ENCODE results near the gene BICC1. TPM values are rescaled to one million over a fixed set of nuclear protein-coding genes. Genes with fewer than 3 reads are reported as not detected.
A peak's percentile ranks its signal among the peaks of the same experiment; 100 is the strongest.

The BICC1 gene
- total RNA-seq, 4 donors from 2014 or later: 4.7 to 29.7 (median 18.0) TPM

- TF ChIP-seq CTCF (IDR thresholded peaks at IDR 0.05 in 4 of 5, conservative IDR thresholded peaks at IDR 0.05 in 1 of 5) (no peak), POLR2A (IDR thresholded peaks at IDR 0.05) (no peak)
- Histone ChIP-seq H3K4me1 (peaks cover 0 to 18% of the 10 kb centered on the region in 2 donors), H3K36me3 (no peaks in the 10 kb centered on the region), H3K4me3 (no peak overlapping the region), H3K27ac (no peak overlapping the region), H3K9me3 (no peaks in the 10 kb centered on the region), H3K27me3 (no peaks in the 10 kb centered on the region)
- intact Hi-C loops (cut with DNase I; ENCODE audit: low total_unique reads): no loop called here
- DNase-seq (no peak), ATAC-seq (no peak)
- in situ Hi-C loops (cut with MboI; ENCODE audit: low sequenced_read_pairs in 4 of 4): no loop called here
Observed at GRCh38 chr10:58724781-58725180, 212.1 kb downstream of the BICC1 start.

GRCh38 chr10:58725901-58726300 is 213.2 kb downstream of the BICC1 start:
- no peaks in the 10 kb centered on the region for H3K36me3 ChIP-seq
- TF ChIP-seq POLR2A (IDR thresholded peaks at IDR 0.05) (no peak), CTCF (IDR thresholded peaks at IDR 0.05 in 4 of 5, conservative IDR thresholded peaks at IDR 0.05 in 1 of 5) (no peak)
- no peaks in the 10 kb centered on the region for H3K9me3 ChIP-seq
- no peak overlapping the region for H3K27ac ChIP-seq
- intact Hi-C loops (cut with DNase I; ENCODE audit: low total_unique reads) (no loop called here), in situ Hi-C loops (cut with MboI; ENCODE audit: low sequenced_read_pairs in 4 of 4) (no loop called here)
- no peaks in the 10 kb centered on the region for H3K27me3 ChIP-seq
- H3K4me3 ChIP-seq: no peak overlapping the region
- DNase-seq: no peak
- no peak for ATAC-seq
- peaks cover 0 to 7% of the 10 kb centered on the region in 2 donors for H3K4me1 ChIP-seq

- H3K36me3 ChIP-seq: no peaks in the 10 kb centered on the region
- H3K27ac ChIP-seq: no peak overlapping the region
- no peak for DNase-seq
- no peak overlapping the region for H3K4me3 ChIP-seq
- ATAC-seq: no peak
- no peaks in the 10 kb centered on the region for H3K27me3 ChIP-seq
- H3K4me1 ChIP-seq: no peaks in the 10 kb centered on the region
- in situ Hi-C loops (cut with MboI; ENCODE audit: low sequenced_read_pairs in 4 of 4): no loop called here
- TF ChIP-seq CTCF (IDR thresholded peaks at IDR 0.05 in 4 of 5, conservative IDR thresholded peaks at IDR 0.05 in 1 of 5): no peak
- no peak for TF ChIP-seq POLR2A (IDR thresholded peaks at IDR 0.05)
- no peaks in the 10 kb centered on the region for H3K9me3 ChIP-seq
- intact Hi-C loops (cut with DNase I; ENCODE audit: low total_unique reads): no loop called here
Observed at GRCh38 chr10:58727633-58728032, 215.0 kb downstream of the BICC1 start.

- H3K36me3 ChIP-seq: no peaks in the 10 kb centered on the region
- H3K27me3 ChIP-seq: no peaks in the 10 kb centered on the region
- peaks cover 18 to 21% of the 10 kb centered on the region in 2 donors for H3K4me1 ChIP-seq
- no peaks in the 10 kb centered on the region for H3K9me3 ChIP-seq
- DNase-seq (no peak), ATAC-seq (no peak)
- in situ Hi-C loops (cut with MboI; ENCODE audit: low sequenced_read_pairs in 4 of 4): no loop called here
- intact Hi-C loops (cut with DNase I; ENCODE audit: low total_unique reads): no loop called here
- TF ChIP-seq POLR2A (IDR thresholded peaks at IDR 0.05) (no peak), CTCF (IDR thresholded peaks at IDR 0.05 in 4 of 5, conservative IDR thresholded peaks at IDR 0.05 in 1 of 5) (no peak)
- H3K4me3 ChIP-seq: no peak overlapping the region
- no peak overlapping the region for H3K27ac ChIP-seq
Observed at GRCh38 chr10:58731276-58731675, 218.6 kb downstream of the BICC1 start.

GRCh38 chr10:58733436-58733835 is 220.8 kb downstream of the BICC1 start:
- ATAC-seq (no peak), DNase-seq (no peak)
- peaks cover 18 to 21% of the 10 kb centered on the region in 2 donors for H3K4me1 ChIP-seq
- no peaks in the 10 kb centered on the region for H3K36me3 ChIP-seq
- H3K27ac ChIP-seq: peak overlapping the region in 2 of 4 donors; percentile 20 to 73
- TF ChIP-seq CTCF (IDR thresholded peaks at IDR 0.05 in 4 of 5, conservative IDR thresholded peaks at IDR 0.05 in 1 of 5) (no peak), POLR2A (IDR thresholded peaks at IDR 0.05) (no peak)
- intact Hi-C loops (cut with DNase I; ENCODE audit: low total_unique reads) (no loop called here), in situ Hi-C loops (cut with MboI; ENCODE audit: low sequenced_read_pairs in 4 of 4) (no loop called here)
- H3K27me3 ChIP-seq: no peaks in the 10 kb centered on the region
- H3K4me3 ChIP-seq: no peak overlapping the region
- no peaks in the 10 kb centered on the region for H3K9me3 ChIP-seq
